Endometrial microvascular endothelial cells (primary cell): ENCODE data around the gene E2F3. TPM values are rescaled to one million over a fixed set of nuclear protein-coding genes. Genes with fewer than 3 reads are reported as not detected.

Source experiments
- in situ Hi-C: cut with HindIII; loops from 2 replicates; pipeline ENCODE4 v1.10.0; 2017; ENCODE audit warnings: low sequenced_read_pairs, low pct_unique_long_range_greater_than_20kb; ENCODE audit errors: inconsistent ontology term
- total RNA-seq: library from RNA; depleted of rRNA; stranded (reverse); fragments of >200 nt; gene quantifications from one replicate; pipeline ENCODE4 v1.2.3, GENCODE V29; 2015; ENCODE audit errors: inconsistent ontology term

E2F3 gene
- total RNA-seq, 1 donor from 2014 or later = 7.5 TPM

- in situ Hi-C loops = no loop called here
Measured at GRCh38 chr6:20483887-20484497, 82.3 kb downstream of the E2F3 start.

GRCh38 chr6:20486641-20487040, 85.0 kb downstream of the E2F3 start:
- in situ Hi-C loops = no loop called here

- in situ Hi-C loops = no loop called here
Measured at GRCh38 chr6:20487669-20488375, 86.1 kb downstream of the E2F3 start.

GRCh38 chr6:20490591-20490990, 88.9 kb downstream of the E2F3 start:
- in situ Hi-C loops = no loop called here

- in situ Hi-C loops = no loop called here
Measured at GRCh38 chr6:20492099-20492498, 90.4 kb downstream of the E2F3 start.

- in situ Hi-C loops = no loop called here
Measured at GRCh38 chr6:20497216-20498040, 95.7 kb downstream of the E2F3 start.

- in situ Hi-C loops = no loop called here
Measured at GRCh38 chr6:20498041-20498385, 96.3 kb downstream of the E2F3 start.

GRCh38 chr6:20509212-20509611, 107.5 kb downstream of the E2F3 start:
- in situ Hi-C loops = no loop called here

- in situ Hi-C loops = no loop called here
Measured at GRCh38 chr6:20511852-20512251, 110.2 kb downstream of the E2F3 start.

- in situ Hi-C loops = loop anchor here (25.0 kb wide), 1 partner anchor 113 kb away; the partner anchor contains the start of gene E2F3
Measured at GRCh38 chr6:20525208-20525607, 123.5 kb downstream of the E2F3 start.

GRCh38 chr6:20529086-20529448, 127.4 kb downstream of the E2F3 start:
- in situ Hi-C loops = loop anchor here (25.0 kb wide), 1 partner anchor 117 kb away; the partner anchor contains the start of gene E2F3

GRCh38 chr6:20532881-20533280, 131.2 kb downstream of the E2F3 start:
- in situ Hi-C loops = loop anchor here (25.0 kb wide), 1 partner anchor 121 kb away; the partner anchor contains the start of gene E2F3

GRCh38 chr6:20533746-20534294, 132.1 kb downstream of the E2F3 start:
- in situ Hi-C loops = loop anchor here (25.0 kb wide), 1 partner anchor 122 kb away; the partner anchor contains the start of gene E2F3

- in situ Hi-C loops = loop anchor here (25.0 kb wide), 1 partner anchor 122 kb away; the partner anchor contains the start of gene E2F3
Measured at GRCh38 chr6:20534295-20535262, 132.9 kb downstream of the E2F3 start, which contains the start of gene CDKAL1. TSS of gene CDKAL1 (plus strand) at chr6:20534457. CDS start at chr6:20546351, 11,894 bp downstream.

- in situ Hi-C loops = loop anchor here (25.0 kb wide), 1 partner anchor 126 kb away; the partner anchor contains the start of gene E2F3
Measured at GRCh38 chr6:20538131-20538662, 136.5 kb downstream of the E2F3 start.

- in situ Hi-C loops = loop anchor here (25.0 kb wide), 1 partner anchor 127 kb away; the partner anchor contains the start of gene E2F3
Measured at GRCh38 chr6:20538907-20539306, 137.2 kb downstream of the E2F3 start.

GRCh38 chr6:20539387-20539786, 137.7 kb downstream of the E2F3 start:
- in situ Hi-C loops = loop anchor here (25.0 kb wide), 1 partner anchor 127 kb away; the partner anchor contains the start of gene E2F3
